Measurements from ENCODE around the gene PAX2.

PAX2 gene

DNA sequence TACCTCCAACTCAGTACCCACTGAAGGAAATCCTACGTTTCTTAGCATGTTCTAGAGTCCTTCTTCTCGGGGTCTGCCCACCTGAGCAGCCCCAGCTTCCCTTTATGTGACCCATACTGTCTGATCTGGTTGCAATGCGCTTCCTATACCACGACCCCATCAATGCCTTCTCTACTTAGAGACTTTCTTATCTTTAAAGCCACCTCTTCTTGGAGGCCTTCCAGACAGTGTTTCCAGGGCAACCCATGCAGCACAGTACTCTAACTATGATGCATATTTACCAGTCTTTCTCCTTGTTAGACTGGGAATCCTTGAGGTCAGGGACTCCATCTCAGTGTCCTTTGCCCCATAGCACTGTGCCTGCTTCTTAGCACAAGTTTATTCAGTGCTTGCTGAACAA is 112.9 kb downstream of the PAX2 start:
- no peak for DNase-seq (ENCODE audit: low read depth in 2 of 2)

DNA sequence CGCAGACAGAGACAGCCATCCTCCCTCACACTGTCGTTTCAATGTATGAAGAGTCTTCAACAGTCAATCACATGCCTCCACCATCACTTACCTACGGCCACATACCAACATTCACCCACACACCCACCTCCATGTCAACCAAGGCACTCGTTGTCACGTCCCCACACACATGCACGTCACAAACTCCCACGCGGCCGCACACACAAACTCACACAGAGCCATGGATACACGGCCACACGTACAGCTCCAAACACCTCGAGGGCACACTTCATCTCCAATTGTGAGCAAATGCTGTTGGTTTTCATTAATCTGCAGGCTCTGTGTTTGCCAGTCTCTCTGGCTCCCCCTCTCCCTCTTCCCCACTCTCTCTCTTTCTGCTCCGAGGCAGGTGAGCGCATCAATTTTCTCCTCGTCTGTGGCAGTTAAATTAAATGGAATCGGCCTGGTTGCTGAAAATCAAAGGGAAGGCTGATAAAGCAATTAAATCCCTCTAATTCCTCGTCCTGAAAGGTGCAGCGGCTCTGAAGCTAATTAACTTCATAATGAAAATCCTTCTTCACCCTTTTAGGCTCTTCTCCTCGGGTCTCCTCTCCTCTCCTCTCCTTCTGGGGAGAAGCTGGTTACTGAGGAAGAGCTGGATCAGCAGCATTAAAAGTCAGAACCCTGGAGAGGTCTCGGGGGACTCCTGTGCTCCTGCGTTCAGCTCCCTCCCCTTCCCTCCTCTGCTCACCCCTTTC is 113.5 kb downstream of the PAX2 start:
- no peak for DNase-seq (ENCODE audit: low read depth in 2 of 2)

DNA sequence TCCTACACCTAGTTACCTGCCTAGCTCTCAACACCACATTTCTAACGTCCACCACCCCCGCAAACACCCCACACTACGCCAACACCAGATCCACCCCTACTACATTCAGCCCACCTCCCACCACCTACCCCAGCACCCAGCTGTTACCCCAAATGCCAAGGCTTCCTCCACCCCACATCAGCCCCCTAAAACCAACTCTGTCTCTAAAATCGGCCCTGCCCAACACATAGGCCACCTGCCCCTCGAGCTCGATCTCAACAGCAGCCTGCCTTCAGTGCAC is 114.0 kb downstream of the PAX2 start:
- no peak for DNase-seq (ENCODE audit: low read depth in 2 of 2)

DNA sequence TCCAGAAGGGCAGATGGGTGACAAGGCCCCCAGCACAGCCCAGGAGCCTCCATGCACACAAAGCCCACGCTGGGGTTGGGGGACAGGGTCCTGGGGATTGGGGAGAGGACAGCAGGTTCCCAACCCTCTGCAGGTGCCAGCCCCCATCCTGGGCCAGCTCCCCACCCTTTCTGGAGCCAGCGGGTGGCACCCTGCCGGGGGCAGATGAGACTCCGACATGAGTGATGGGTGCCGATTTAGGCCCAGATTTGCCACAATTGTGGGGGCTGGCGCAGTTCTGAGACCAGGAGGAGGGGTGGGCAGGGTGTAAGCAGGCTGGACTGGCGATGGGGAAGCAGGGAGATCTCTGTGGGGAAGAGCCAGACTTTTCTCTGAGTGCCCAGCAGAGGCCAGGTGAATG is 118.1 kb downstream of the PAX2 start:
- DNase-seq (ENCODE audit: low read depth in 2 of 2): no peak

DNA sequence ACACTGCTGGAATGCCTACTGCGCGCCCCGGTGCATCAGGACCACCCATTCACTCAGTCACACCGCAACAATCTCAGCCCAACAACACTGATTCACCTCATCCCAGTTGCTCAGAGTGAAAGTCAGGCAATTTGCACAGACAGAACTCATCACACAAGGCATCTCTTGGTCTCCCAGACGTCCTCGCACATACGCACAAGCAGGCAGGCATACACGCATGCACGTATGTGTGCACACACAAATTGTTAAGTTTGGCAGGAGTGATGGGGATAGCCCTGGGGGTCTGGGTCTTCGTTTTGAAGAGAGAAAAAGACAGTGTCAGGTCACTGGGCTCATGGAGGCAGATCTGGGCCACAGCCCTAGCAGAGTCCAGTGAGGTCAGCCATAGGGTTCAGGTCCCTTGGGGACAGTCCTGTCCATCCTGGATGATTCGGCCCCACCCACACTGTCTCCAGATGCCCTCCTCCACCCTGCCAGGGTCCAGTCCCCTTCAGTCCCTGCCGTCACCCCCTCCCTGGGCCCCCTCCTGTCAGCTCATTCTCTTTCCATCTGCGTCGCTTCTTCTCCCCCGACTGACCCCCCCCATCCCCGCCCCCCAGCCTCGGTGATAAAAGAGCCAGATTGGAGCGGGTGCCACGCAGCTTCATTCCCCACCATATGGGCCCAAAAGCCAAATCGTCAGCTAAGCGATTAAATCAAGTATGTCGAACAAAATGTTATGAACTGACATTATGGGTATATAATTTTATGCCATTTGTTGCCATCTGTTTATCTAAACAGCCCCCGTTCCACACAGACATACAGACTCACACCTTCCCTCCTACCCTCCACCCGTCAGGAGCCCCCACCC is 118.9 kb downstream of the PAX2 start:
- no peak for DNase-seq (ENCODE audit: low read depth in 2 of 2)

DNA sequence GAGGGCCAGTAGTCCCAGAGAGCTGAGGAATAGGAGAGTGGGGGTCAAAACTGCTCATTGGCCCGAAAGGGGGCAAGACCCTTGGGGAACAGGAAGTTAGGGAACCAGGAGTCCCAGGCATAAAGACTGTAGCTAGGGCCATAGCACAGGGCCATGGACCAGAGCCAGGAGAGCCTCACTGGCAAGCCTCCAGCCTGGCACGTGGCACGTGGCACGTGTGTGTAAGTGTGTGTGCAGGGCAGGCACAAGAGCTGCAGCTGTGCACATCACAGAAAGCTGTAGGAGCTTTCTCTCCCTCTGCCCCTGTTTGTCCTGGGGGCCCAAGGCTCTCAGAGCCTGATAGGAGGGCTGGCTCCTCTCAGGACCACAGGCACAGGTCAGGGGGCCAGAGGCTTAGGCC is 119.6 kb downstream of the PAX2 start:
- DNase-seq (ENCODE audit: low read depth in 2 of 2): no peak

DNA sequence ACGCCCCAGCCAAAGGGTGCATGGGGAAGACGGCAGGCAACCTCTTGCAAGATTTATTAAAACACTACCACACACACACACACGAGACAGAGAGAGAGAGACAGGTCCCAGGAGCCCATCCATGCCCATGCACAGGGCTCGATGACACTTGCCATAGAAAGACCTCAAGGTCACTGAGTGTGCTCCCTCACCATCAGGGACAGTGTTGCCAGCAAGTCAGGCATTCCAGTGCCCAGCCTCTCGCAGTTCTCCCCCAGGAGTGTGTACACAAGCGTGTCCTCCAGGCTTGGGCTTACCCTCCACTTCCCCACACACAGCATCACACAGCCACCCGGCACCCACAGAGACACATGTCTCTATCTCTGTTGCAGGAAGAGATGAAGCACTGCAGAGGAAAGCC is 120.6 kb downstream of the PAX2 start:
- no peak for DNase-seq (ENCODE audit: low read depth in 2 of 2)

DNA sequence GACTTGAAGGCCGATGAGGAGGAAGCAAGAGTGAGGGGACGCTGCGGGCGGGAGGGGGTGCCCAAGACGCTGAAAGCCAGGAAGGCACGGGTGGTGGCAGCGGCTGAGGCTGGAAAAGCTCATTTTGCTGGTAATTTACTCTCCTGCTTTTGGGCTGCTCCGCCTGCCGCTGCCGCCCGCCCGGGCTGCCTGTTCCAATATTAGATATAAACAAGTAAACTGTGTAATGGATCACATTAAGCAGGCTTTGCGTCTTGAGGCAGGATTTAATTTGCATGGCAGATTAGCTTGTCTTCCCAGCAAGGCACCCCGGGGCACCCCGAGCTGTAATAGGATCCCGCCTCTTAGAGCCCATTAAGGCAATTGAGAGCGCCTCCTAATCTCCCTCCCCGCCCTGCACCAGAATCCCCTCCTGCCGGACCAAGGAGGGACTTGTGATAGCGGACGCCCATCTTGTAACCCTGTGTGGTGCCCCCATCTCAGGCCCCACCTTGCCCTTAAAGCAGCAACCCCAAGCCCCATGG is 121.3 kb downstream of the PAX2 start:
- DNase-seq (ENCODE audit: low read depth in 2 of 2): no peak

DNA sequence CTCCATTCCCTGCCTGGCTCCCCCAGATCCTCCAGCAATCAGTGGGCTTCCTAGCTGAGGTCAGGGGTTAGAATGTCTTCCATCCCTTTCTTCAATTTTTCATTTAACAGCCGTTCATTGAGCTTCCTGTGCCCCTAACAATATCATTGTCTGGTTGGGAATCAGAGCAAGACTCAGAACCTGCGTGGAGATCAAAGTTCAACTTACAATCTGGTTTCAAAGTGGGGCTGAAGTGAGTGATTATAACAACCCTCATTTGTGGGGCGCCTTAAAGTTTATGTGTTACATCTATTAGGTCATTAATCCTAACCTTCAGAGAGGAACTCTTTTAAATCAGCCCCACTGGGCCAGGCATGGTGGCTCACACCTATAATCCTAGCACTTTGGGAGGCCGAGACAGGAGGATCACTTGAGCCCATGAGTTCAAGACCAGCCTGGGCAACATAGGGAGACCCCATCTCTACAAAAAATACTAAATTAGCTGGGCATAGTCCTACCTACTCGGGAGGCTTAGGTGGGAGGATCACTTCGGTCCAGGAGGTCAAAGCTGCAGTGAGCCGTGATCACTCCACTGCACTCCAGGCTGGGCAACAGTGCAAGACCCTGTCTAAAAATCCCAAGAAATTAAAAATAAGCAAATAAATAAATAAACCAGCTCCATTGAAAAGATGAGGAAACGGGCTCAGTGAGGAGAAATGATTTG is 122.0 kb downstream of the PAX2 start:
- DNase-seq (ENCODE audit: low read depth in 2 of 2): no peak

DNA sequence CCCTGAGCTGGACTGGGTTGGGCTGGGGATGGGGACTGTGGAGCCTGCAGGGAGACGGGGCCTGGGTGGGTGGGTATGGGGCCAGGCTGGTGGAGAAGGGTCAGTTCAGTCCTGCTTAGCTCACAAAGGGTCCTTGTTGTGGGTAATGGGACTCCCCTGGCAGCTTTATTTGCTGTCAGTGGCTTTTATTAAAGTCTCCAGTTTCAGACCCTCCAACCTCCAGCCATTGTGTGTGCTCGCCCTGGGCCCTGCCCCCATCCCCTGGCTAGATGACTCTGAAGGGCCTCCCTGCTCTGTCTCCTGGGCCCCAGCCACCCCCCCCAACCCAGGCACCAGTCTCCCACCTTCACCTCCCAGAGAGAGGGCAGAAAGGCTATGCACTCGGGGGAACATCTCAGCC is 123.0 kb downstream of the PAX2 start:
- DNase-seq (ENCODE audit: low read depth in 2 of 2): no peak

DNA sequence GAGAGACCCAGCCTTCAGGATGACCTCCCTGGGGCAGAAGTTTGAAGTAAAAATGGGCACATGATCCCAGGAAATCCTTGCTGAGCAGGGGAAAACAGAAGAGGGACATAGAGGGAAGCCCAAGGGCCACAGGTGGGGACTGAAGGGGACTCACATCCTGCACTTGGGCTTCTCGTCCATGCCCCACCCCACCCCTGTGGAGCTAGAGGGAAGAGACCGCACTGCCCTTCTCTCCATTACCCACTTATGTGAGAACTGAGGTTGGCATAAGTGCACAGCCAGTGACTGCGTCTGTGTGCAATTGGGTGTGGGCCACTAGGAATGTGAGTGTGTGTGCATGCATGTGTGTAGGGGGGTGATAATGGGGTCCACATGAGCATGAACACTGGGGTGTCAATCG is 124.0 kb downstream of the PAX2 start:
- DNase-seq (ENCODE audit: low read depth in 2 of 2): no peak

DNA sequence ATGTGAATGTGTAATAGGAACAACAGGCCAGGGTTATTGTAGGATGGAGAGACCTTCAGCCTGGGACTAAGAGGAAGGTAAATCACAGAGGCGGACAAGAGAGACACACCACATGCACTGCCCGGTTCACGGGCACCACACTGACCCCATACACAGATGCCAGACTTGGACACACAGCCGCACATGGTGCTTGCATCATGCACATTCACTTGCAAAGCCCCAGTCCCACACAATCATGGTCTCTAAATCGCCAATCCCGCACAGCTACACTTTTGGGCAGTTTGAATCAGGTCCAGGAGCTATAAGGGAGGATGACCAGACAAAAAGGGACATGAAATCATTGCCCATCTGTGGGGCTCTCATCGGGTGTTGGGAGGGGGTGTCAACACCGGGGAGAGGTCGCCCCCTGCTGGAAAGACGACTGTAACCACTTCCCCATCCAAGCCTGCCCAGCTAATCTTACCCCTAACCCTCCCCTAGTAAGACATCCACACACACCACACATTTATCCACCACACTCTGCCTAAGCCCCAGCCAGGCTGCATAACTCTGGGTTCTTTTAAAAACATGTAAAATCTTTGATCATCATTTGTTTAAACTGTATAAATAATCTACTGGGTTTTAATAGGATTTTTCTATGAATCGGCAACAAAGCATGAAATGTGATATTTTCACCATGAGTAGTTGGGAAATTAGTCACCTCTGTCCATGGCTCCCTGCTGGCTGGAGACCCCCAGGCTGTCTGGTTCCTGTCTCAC is 126.8 kb downstream of the PAX2 start:
- DNase-seq (ENCODE audit: low read depth in 2 of 2): peak in 1 of 2 donors; percentile 9

DNA sequence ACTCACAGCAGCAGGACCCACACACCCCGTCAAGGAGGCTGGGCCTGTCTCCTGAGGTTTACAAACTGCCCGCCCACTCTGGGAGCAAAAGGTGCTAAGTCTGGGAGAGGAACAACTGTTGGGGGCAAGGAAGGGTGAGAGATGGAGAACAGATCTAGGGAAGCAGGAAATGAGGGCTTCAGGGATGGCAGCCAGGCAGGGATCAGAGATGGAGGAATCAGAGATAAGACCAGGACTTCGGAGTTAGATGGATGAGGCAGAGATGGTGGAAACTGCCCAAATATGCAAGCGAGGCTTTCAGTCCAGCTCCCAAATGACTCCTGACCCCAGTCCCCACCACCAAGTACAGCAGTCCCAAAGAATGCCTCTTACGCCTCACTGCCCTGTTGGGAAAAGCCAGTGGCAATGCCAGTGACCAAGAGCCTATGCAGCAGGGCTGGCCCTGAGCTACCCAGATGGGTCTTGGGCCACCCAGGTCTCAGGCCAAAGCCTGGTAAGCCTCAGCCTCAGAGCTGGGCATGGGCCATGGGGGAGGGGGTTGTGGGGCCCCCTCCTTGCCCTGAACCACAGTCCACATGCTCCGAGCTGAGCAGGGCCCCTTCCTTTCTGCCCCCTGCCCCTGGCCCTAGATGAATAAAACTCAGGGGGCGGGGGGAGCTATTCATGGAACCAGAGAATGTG is 127.9 kb downstream of the PAX2 start:
- DNase-seq (ENCODE audit: low read depth in 2 of 2): no peak

DNA sequence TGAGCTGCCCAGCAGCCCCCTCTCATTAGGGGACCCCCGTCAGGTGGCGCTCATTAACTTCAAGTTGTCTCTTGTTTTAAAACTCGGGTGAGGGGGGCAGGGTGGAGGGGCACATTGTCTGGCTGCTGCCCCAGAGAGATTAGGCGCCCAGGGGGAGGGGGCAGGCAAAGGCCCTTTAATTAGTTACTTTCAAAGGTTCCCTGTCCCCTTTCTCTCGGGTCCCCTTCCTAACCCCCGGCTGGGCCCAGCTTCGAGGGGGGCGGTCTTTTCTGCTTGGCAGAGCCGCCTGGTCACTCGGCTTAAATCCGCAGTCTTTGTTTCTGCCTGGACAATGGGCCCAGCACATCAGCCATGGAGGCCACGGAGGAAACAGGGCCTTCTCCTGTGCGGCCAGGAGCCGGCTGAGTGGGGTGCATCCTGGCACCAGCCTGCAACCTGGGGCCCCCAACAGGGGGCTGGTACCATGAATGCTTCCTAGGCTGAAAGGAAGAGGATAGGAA is 128.5 kb downstream of the PAX2 start:
- DNase-seq (ENCODE audit: low read depth in 2 of 2): no peak

DNA sequence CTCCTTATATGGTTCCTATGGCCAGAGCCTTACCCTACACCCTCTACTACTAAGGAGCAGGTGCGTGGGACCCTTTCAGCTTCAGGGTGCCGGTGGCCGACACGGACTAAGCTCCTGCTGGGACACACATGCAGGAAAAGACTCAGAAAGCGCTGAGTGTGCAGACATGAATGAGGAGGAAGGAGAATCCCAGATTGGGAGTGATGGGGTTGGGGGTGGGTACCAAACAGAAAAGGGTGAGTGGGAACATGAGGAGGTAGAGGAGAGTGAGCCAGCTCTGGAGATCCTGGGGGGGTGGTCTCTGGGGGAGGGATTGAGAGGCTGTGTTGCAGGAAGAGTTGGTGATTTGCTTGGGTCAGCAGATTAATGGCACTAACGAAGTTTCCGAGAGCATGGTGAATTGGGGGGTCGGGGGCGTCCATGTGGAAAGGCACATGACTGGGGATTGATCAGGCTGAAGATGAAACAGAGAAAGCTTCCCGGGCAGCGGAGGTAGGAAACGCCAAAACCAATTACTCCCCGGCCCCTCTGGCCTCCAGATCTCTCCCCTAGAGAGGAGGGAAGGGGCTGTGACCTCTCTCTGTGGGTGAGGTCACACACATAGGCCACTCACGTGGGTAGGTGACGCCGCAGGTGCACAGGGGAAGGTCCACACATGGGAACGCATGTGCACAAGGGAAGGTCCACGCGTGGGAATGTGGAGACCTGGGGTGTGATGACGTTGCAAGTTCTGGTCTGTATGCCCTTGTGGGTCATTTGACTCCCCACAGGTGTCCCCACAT is 129.5 kb downstream of the PAX2 start:
- no peak for DNase-seq (ENCODE audit: low read depth in 2 of 2)

DNA sequence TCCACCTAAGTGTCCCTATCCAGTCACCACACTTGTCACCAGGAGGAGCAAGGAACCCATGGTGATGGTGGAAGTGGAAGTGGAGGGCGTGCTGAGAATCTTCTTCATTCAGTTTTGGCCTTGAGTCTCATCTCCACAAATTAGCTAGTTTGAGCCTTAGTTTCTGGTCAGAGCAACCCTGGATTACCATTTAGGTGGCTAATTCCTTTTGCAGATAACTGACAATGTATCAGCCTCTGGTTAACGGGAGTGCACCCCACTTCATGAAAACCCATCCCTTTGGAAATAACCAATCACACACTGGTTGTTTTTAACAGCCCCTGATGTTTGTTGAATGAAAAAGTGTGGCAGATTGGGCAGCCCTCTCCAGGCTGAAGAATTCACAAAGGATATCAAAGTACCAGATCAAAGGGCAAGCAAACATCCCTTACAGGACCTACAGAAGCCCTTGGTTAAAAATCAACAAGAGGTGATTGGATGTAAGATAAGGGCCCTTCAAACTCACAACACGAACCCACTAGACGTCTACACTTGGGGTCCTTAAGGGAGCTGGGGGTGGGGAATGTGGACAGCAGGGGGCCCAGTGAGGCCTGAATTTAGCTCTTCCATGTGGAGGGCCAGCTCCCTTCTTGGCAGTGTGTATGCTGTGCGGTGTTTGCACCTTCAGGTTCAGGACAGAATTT is 130.2 kb downstream of the PAX2 start:
- DNase-seq (ENCODE audit: low read depth in 2 of 2): no peak

DNA sequence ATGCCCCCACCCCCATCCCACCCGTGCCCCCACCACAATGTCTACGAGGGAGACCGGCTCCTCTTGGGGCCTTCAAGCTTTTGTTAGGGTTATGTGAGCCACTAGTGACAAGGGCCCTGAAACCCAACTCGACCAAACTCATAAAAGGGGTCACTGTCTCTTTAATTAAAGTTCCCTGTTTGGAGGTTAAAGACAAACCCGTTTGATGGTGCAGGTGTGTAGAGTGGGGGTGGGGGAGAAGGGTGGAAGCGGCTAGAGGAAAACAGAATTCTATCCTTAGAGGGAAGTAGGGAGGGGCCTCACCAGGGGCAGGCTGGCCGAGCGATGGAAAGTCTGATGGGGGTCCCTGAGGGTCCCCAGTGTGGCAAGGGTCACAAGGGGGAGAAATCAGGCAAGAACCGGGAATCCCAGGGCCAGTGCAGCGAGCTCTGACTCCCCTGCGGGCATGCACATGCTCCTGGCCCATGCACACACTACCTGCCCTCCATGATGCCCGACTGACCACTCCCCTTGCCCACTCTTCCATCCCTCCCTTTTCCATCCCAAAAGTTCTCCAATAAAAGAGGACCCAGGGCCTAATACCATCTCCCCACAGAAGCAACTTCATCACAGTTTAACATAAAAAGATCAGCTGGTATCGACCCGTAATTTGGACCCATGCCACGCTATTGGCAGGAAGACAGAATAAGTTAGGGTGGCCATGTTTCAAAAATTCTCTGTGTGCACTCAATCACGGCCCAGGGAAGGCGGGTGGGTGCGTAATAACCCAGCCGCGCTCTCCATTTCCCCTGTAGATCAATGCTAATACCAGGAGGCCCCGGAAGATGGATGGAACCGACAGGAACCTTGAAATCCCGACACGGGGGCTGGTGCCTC is 131.4 kb downstream of the PAX2 start:
- DNase-seq (ENCODE audit: low read depth in 2 of 2): no peak

DNA sequence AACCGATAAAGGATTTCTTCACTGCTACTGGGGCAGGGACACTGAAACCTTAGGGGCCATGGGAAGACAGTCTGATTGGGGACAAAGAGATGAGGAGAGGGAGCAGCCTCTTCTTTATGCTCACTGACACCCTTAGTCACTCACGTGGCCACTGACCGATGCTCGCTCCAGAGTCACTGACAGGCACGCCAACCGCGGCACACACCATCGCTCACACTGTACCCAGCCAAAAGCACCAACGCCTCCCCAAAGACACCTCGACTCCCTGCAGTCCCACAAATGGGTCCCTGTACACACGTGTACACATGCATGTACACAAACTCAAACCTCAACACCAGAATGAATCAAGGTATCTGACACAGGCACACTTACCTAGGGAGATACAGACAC is 132.1 kb downstream of the PAX2 start:
- DNase-seq (ENCODE audit: low read depth in 2 of 2): no peak

Measured in activated CD8-positive, alpha-beta memory T cell treated with anti-CD3 and anti-CD28 coated beads for 4 hours (primary cell).